HG02759 (cell line): ENCODE results near the gene XYLT1.

Experiments
- ATAC-seq: cut with Tn5 transposase; IDR thresholded peaks from one replicate; pipeline ENCODE4 v1.9.1; 2021; ENCODE audit warnings: mild to moderate bottlenecking, moderate library complexity; ENCODE audit not compliant: unreplicated experiment

The XYLT1 gene

DNA sequence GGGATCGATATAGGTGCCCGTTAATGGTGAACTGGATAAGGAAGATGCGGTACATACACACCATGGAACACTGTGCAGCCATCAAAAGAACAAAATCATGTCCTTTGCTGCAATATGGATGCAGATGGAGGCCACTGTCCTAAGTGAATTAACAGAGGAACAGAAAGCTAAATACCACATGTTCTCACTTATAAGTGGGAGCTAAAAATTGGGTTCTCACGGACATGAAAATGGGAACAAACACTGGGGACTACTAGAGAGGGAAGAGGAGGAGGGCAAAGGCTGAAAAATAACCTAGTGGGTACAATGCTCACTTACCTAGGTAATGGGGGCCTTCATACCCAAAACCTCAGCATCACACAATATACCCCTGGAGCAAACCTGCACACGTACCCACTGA is 302.6 kb downstream of the XYLT1 start:
- ATAC-seq = no peak

DNA sequence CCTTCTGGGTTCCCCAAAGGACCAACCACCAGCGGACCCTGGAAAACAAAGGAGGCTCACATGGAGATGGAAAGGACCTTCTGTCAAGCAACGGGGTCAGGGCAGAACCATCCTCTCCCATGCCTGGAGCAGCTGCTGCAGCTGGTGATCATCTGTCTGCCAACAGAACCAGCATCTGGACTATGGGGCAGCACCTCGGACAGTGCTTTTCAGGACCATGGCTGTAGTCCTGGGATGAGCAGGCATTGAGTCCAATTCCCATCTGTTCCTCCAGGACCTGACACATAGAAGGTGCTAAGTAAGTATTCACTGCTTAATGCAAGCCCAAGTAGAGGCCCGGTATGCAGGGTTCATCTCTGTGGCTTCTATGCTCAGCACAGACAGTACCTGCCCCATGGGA is 304.7 kb downstream of the XYLT1 start:
- no peak for ATAC-seq

DNA sequence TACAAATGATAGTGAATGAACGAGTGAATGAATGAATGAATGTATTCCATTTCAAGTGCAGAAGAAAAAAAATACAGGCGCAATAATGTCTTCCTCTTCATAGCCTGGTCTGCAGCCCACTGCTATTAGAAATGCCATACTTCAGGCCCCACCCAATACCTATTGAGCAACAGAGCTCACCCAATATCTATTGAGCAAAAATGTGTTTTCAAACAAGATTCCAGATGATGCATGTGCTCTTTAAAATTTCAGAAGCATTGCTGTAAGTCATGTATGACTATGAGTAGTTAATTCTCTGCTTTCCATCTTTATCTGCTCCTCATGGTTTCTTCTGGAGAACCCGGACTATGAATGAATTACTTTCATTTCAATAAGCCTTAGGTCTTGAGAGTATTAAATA is 308.2 kb downstream of the XYLT1 start:
- no peak for ATAC-seq

DNA sequence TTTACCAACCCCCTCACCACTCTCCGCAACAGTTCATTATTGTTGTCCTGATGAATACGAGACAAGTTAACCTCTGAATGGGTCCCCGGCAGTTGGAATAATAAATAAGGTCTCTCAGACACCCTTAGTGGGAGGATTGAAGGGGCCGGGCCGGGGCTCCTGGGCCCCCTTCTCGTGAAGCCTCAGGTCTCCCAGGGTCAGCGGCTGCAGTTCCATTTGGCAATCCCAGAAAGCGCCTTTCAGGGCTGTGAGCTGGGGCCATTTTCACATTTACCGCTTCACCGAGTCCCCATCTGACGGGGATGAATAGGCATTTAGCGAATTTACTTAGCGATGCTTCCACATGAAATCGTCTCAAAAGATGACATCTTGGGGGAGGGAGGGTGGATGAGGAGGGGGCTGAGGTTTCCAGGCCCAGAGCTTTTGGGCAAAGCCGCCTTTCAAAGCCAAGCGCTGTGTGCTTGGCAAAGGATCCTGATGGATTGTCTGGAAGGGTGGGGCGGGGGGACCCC is 309.8 kb downstream of the XYLT1 start:
- no peak for ATAC-seq

DNA sequence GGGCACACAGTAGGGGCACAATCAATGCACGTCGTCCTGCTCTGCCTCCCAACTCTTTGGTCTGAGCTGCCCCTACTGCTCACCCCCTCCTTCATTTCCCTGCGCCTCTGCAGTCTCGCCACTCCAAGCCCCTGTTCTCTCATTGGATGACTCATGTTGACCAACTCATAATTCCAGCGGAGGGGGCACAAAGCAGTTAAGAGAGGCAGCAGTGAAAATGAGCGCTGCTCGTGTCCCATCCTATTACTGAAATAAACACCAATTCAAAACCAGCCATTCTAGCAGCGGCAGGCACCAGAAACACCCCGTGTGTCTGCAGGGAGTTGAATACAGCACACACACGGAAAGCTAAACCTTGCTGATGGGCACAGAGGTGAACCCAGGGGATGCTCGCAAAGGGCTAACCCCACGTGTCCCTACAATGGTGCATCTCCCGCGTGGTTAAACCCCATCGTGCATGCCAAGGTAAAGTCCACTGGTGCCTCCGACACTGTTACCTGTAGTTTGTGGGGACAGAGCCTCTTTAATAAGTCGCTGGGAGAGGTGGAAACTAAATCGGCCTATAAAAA is 310.4 kb downstream of the XYLT1 start:
- no peak for ATAC-seq

DNA sequence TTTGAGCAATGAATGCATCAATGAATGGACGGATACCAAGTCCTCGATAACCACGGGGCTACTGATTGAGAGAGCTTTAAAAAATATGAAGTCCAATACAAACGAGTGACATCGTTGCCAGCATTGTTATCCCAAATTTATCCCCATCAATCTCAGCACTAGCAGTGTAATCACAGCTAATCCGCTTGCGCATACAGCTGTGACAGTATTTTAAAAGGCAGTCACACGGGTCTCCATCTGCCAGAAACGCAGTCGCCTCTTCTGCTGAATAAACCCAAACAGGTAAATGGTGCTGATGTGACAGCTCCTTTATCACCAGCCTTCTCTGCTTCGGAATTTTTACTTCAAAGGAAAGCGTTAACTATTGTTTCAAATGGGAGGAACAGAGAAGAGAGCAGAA is 311.1 kb downstream of the XYLT1 start:
- ATAC-seq = no peak

DNA sequence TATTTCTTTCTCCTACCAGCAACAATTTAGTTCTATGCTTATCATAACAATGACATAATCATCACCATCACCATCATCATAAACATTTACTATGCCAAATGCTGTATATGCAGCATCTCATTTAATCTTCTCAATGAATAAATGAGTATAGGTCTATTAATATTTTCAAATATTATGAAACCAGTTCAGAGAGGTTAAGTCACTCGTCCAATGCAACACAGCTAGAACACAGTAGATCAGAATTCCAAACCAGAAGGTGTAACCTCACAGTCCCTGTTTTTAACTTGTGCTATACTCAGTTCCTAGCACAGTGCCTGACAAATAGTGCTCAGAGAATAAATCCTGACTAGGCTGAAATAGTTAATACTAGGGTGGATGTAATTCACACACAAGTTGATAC is 314.8 kb downstream of the XYLT1 start:
- no peak for ATAC-seq

DNA sequence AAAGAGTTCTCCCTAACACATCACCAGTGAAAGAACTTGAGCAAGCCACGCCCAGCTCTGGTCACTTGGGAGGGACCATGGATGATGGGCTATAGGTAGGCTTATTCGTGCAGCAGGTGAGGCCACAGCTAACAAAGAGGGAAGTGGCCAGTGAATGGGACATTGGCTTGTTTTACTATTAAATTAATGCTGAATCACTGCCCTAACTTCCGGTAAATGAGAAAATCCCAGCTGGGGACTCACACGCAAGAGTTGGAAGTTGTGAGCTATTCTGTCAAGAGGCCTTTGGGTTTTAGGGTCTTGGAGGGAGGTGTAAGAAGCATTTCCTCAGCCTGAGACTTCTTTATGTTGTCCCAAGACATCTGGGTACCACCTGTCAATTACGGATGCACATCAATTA is 315.3 kb downstream of the XYLT1 start:
- no peak for ATAC-seq

DNA sequence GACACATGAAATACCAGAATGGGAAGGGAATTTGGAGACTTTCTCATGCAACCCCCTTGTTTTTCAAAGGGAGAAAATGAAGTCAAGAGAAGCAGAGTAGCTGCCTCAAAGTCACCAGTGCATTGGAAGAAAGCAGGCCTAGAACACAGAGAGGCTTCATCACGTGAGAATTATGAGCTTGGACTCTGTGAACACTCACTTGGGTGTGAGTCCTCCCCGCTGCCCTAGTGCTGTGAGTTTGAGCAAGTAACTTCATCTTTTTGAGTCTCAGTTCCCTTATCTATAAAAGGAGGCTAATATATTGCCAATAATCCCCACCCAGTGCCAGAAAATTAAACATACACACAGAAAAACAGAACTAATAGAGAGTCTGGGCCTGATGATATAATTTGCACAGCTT is 315.8 kb downstream of the XYLT1 start:
- ATAC-seq = no peak

DNA sequence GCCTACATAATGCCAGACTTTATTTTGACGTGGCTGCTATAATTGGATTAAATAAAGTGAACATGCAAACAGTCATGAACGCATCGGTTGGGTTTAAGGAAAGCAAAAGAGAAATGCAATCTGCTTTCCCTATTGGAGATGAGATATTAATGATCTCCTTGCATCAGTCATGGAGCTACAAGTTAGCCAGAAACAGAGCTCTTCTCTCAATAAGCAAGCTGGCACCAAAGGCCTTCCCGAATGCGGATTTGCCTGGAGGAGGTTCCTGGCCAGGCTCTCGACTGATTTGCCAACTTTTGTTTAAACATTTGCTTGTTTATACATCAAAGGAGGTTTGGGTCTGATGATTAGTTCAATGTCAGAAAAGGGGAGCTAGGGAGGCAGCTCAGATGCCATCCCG is 318.4 kb downstream of the XYLT1 start:
- no peak for ATAC-seq

DNA sequence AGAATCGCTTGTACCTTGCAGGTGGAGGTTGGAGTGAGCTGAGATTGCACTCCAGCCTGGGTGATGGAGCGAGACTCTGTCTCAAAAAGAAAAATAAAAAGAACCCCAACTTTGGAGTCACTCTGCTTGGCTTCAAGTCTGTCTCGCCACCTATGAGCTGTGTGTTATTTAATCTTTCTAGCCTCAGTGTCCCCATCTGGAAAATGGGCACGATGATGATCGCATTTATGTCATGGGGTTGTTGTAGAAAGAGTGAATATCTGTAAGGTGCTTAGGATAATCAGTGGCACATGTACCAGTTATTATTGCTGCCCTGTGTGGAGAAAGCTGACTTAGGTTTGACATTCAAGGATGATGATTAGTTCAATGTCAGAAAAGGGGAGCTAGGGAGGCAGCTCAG is 319.4 kb downstream of the XYLT1 start:
- ATAC-seq = no peak

DNA sequence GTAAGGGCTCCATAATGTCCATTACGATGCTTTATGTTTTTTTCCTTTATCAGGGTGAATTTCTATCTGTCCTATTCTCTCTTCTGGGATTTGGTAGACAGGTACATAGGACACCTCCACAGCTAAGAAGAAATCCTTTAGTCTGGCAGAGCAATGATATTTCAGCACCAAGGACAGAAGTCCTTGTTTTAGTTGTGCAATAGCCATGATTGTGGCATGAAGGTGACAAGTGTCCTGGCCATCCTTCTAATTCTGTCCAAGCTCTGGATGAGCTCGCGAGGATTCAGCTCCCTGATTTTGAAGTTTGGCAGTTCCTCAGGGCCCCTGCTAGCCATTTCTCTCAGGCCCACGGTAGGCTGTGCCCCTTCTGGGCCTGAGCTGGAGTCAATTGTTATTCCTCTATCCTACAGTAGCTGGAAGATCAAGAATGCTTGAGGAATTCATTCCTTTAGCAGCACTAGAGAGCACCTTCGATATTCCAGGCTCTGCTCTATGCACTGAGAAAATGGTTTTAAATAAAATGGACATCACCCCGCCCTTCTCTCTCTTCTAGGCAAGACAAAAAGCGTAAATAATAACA is 320.8 kb downstream of the XYLT1 start:
- ATAC-seq = no peak

DNA sequence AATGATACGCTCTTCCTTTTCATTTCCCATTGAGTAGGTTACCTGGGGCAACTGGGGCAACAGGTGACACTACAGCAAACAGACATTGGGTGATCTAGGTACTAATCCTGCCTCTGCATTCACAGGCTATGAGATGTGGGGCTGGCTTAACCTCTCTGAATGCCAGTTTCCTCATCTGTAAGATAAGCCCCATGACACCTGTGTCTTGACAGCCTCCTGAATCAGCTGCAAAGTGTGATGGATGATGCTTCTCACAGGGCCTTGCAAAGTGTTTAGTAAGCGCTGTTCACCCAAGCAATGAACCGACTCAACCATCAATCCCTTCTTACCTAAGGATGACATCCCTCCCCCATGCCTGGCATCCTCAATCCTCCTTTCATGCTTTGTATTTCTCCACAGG is 322.8 kb downstream of the XYLT1 start:
- ATAC-seq = no peak

DNA sequence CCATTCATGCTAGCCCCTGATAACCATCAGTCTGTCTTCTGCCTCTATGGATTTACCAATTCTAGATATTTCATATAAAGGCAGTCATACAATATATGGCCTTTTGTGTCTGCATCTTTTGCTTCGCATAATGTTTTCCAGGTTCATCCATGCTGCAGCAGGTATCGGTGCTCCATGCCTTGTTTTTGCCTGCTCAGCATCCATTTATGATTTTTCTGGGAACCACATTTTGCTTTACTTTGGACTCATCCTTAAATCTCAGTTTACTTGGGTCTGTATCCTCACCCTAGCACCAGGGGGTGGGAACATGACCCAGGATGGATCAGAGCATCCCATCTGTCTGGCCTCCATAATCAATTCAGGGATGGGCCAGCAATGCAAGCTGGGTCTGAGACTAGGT is 325.7 kb downstream of the XYLT1 start:
- no peak for ATAC-seq

DNA sequence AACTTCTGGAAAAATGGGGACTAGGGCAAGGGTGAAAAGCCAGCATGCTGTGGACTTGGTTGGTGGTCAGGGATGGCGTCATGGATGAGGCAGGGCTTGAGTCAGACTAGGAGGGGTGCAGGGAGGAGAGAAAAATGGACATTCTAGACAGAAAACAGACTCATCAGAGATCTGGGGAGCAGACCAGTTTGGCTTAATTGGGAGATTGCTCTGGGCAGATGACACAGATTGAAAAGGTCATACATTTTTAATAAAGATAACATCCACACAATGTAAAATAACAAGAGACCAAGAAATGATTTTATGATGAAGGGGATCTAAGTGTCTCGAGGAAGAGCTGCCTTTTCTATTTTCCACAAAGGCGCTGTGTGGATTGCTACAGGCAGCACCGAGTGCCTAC is 326.3 kb downstream of the XYLT1 start:
- no peak for ATAC-seq

DNA sequence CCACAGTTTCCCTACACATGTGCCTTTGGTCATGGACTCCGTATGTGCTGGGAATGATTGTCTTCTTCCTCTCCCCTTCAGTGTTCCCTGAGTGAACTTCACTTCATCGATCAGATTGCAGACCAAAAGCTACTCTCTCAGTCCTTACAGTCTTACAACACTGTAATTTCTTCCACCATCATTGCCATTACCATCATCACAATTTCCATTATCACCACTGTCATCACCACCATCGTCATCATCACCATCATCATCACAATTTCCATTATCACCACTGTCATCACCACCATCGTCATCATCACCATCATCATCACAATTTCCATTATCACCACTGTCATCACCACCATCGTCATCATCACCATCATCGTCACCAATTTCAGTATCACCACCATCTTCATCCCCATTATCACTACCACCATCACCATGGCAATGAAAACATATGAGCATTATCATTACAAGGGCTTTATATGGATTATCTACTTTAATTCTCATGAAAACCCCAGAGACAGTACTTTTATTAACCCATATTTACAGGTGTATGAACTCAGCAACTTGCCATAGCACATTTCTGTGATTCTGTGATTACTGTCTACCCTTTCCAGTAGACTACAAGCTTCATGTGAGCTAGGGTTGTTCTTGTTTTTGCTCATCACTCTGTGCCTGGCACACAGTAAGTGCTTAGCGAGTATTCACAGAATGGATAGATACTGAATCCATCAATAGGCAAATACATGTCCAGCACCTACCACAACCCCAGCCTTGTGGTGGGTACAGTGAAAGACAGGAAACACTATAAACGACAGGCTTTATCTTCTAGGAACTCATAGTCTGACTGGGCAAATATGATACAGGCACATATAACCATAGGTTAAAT is 327.0 kb downstream of the XYLT1 start:
- no peak for ATAC-seq

DNA sequence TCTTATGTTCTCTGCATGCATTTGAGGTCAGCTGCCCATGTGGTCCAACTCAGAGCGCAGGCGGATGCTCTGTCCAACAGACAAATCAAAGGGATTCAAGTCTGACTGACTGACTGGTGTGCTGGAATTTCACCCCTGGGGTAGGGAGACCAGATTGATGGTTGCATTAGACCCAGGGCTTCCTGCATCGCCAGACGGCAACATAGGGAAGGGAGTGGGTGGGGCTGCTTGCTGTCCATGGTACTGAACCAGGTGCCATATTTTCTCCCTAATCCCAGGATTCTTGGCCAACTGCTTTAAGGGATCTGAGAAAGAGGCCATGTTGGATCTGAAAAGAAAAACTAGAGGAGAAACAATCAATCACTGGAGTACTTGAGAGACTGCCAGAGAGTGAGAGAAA is 332.0 kb downstream of the XYLT1 start:
- no peak for ATAC-seq

DNA sequence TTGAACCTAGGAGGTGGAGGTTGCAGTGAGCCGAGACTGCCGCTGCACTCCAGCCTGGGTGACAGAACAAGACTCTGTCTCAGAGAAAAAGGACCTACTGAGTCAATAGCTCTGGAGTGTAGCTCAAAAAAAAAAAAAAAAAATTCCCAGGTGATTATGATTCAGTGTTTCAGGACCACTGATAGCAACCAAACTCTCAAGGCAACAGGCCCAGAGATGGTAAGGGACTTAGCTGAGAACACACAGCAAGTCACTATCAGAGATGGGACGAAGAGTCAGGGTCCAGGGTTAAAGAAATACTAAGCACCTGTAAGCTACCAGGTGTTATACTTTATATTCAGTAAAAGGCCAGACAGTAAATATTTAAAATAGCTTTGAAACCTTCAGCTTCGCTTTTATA is 335.3 kb downstream of the XYLT1 start:
- ATAC-seq = no peak

DNA sequence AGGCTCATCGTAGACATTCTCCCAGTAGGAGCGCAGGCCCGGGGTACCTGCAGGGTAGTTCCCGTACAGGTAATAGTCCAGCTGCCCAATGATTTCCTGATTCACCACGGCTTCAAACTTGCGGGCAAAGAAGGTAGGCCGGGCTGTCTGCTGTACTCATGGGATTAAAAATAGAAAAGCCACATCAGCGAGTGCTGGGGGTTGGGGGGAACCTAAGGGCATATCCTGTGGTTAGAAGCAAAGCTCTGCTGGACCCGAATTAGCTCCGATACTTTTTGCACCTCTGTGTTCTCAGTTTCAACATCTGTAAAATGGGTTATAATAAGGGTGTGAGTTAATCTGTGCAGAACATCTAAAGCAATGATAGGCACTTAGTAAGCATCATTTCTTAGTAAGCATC is 336.2 kb downstream of the XYLT1 start:
- no peak for ATAC-seq

DNA sequence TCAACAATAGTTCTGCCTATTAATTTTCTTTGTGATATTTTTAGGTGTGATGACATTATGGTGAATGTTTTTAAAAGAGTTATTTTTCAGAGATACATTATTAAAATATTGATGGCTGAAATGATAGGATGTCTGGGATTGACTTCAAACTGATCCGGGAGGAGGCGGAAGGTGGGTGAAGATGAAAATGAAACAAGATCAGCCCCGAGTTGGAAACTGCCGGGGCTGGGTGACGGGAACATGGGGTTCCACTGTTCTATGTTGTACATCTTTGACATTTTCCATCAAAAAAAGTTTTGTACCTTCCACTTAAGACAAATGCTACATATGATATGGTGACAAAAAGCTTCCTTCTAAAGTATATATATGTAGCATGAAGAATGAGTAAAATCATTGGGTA is 336.9 kb downstream of the XYLT1 start:
- no peak for ATAC-seq

DNA sequence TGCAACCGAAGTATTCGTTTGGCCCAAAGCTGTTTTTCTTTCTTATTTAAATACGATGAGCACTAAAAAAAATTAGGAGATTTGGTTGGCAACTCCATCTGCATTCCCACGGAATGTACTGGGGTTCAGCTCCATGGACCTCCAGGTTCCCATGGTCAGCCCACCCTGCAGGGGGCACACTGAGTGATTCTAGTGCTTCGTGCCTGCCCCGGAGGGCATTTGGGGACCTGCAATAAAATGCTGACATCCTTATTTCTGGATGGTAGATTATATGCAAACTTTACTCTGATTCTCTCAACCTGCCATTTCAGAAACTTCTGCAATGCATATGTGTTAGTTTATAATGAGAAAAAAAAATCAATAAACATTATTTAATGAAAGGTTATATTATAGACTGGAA is 339.4 kb downstream of the XYLT1 start:
- no peak for ATAC-seq

DNA sequence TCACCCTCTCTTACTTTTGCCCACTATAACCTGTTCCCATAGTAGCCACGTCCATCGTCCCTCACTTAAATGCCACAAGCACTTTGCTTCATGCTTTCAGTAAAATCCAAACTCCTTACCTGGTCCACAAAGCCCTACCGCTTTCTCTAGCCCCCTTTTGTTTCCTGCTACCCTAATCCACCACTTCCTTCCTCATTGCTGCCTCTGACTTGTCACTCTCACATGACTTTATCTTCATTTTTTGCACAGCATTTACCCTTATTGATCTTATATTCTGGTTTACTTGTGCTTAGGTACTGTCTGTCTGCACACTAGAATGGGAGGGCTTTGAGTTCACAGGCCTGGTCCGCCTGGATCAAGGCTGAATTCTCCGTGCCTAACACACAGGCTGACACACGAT is 340.0 kb downstream of the XYLT1 start:
- ATAC-seq = no peak
